ENCODE measurements around the gene PBX3. TPM values are rescaled to one million over a fixed set of nuclear protein-coding genes. Genes with fewer than 3 reads are reported as not detected.

Gene PBX3
- total RNA-seq, 2 experiments from 2014 or later = 40.8 to 54.6 TPM

- H3K4me1 ChIP-seq (ENCODE audit: insufficient read depth, low read length, poor library complexity, severe bottlenecking) = no peaks in the 10 kb centered on the region
- ChIA-PET CTCF (ENCODE audit: unreplicated experiment) (no interaction called here), POLR2A (no interaction called here)
- no peaks in the 10 kb centered on the region for H3K9me2 ChIP-seq (ENCODE audit: insufficient read depth, low read length)
- no peaks in the 10 kb centered on the region for H3K9me3 ChIP-seq (ENCODE audit: low read length)
- no TSS peak for BruUV-seq (replicated peaks)
- intact Hi-C loops (cut with micrococcal nuclease; ENCODE audit: unreplicated experiment) = no loop called here
- no peaks in the 10 kb centered on the region for H3K36me3 ChIP-seq (ENCODE audit: insufficient read depth, low read length)
- no peak for DNase-seq (ENCODE audit: low spot score)
- no peak for TF ChIP-seq EZH2phosphoT487 (IDR thresholded peaks at IDR 0.05; ENCODE audit: borderline replicate concordance, low read depth, low read length)
- TF ChIP-seq CTCF (conservative IDR thresholded peaks at IDR 0.05; ENCODE audit: low read length) = no peak
- H3K4me3 ChIP-seq (ENCODE audit: low read depth, low read length, poor library complexity, severe bottlenecking) = no peak overlapping the region
- H3K27ac ChIP-seq (ENCODE audit: low read depth, low read length, poor library complexity, severe bottlenecking) = no peak overlapping the region
- peaks cover 9% of the 10 kb centered on the region; the same call in 1 of the 2 replicates for H4K20me1 ChIP-seq (ENCODE audit: insufficient read depth, low read length)
- no peak overlapping the region for H2AFZ ChIP-seq (ENCODE audit: low read length)
- no peak overlapping the region for H3K4me2 ChIP-seq (ENCODE audit: low read length)
- no peaks in the 10 kb centered on the region for H3K79me2 ChIP-seq (ENCODE audit: insufficient read depth, low read depth, low read length)
Measured at GRCh38 chr9:125881042-125881441, 133.9 kb downstream of the PBX3 start.

GRCh38 chr9:125883565-125884217 is 136.5 kb downstream of the PBX3 start:
- no peaks in the 10 kb centered on the region for H3K9me2 ChIP-seq (ENCODE audit: insufficient read depth, low read length)
- no peaks in the 10 kb centered on the region for H3K79me2 ChIP-seq (ENCODE audit: insufficient read depth, low read depth, low read length)
- ChIA-PET CTCF (ENCODE audit: unreplicated experiment) (no interaction called here), POLR2A (interaction anchor here (0.8 kb wide), 2 partner anchors 9 to 15 kb away, joined by 3 read pairs; no protein-coding TSS in a partner anchor)
- intact Hi-C loops (cut with micrococcal nuclease; ENCODE audit: unreplicated experiment) = no loop called here
- H3K4me3 ChIP-seq (ENCODE audit: low read depth, low read length, poor library complexity, severe bottlenecking) = no peak overlapping the region
- no peaks in the 10 kb centered on the region for H3K36me3 ChIP-seq (ENCODE audit: insufficient read depth, low read length)
- no TSS peak for BruUV-seq (replicated peaks)
- peaks cover 15% of the 10 kb centered on the region; the same call in 1 of the 2 replicates for H4K20me1 ChIP-seq (ENCODE audit: insufficient read depth, low read length)
- H3K4me1 ChIP-seq (ENCODE audit: insufficient read depth, low read length, poor library complexity, severe bottlenecking) = no peaks in the 10 kb centered on the region
- H3K9me3 ChIP-seq (ENCODE audit: low read length) = no peaks in the 10 kb centered on the region
- H3K4me2 ChIP-seq (ENCODE audit: low read length) = no peak overlapping the region
- no peak for DNase-seq (ENCODE audit: low spot score)
- TF ChIP-seq CTCF (conservative IDR thresholded peaks at IDR 0.05; ENCODE audit: low read length) (no peak), EZH2phosphoT487 (IDR thresholded peaks at IDR 0.05; ENCODE audit: borderline replicate concordance, low read depth, low read length) (no peak)
- H3K27ac ChIP-seq (ENCODE audit: low read depth, low read length, poor library complexity, severe bottlenecking) = no peak overlapping the region
- no peak overlapping the region for H2AFZ ChIP-seq (ENCODE audit: low read length)

- no peak overlapping the region for H3K4me3 ChIP-seq (ENCODE audit: low read depth, low read length, poor library complexity, severe bottlenecking)
- no peaks in the 10 kb centered on the region for H3K79me2 ChIP-seq (ENCODE audit: insufficient read depth, low read depth, low read length)
- H3K9me2 ChIP-seq (ENCODE audit: insufficient read depth, low read length) = no peaks in the 10 kb centered on the region
- TF ChIP-seq CTCF (conservative IDR thresholded peaks at IDR 0.05; ENCODE audit: low read length) (no peak), EZH2phosphoT487 (IDR thresholded peaks at IDR 0.05; ENCODE audit: borderline replicate concordance, low read depth, low read length) (no peak)
- H3K4me1 ChIP-seq (ENCODE audit: insufficient read depth, low read length, poor library complexity, severe bottlenecking) = no peaks in the 10 kb centered on the region
- peaks cover 15% of the 10 kb centered on the region; the same call in 1 of the 2 replicates for H4K20me1 ChIP-seq (ENCODE audit: insufficient read depth, low read length)
- ChIA-PET CTCF (ENCODE audit: unreplicated experiment) (no interaction called here), POLR2A (no interaction called here)
- H3K9me3 ChIP-seq (ENCODE audit: low read length) = no peaks in the 10 kb centered on the region
- no peak for DNase-seq (ENCODE audit: low spot score)
- no TSS peak for BruUV-seq (replicated peaks)
- no peak overlapping the region for H3K27ac ChIP-seq (ENCODE audit: low read depth, low read length, poor library complexity, severe bottlenecking)
- H3K36me3 ChIP-seq (ENCODE audit: insufficient read depth, low read length) = no peaks in the 10 kb centered on the region
- intact Hi-C loops (cut with micrococcal nuclease; ENCODE audit: unreplicated experiment) = no loop called here
- no peak overlapping the region for H2AFZ ChIP-seq (ENCODE audit: low read length)
- no peak overlapping the region for H3K4me2 ChIP-seq (ENCODE audit: low read length)
Measured at GRCh38 chr9:125884218-125884595, 137.0 kb downstream of the PBX3 start.

Measured in OCI-LY7 (cell line).